Endothelial cell of umbilical vein (primary cell): ENCODE measurements around the gene S100A14. TPM values are rescaled to one million over a fixed set of nuclear protein-coding genes. Genes with fewer than 3 reads are reported as not detected.
"Not testable (repeated sequence)": the region's sequence is repeated elsewhere in the genome, so short reads cannot be mapped to it uniquely, and the experiment has no call there.

ENCODE experiments used
- BruUV-seq: library from RNA; stranded (reverse); fragments of 400-500 nt; replicated peaks from 2 replicates; lab custom pipeline; 2021; lab: Mats Ljungman, UMichigan
- CTCF ChIA-PET: fragments of 300-600, 350-600 bp; sonication (Branson Sonifier 250); formaldehyde crosslinking; loops from one replicate; lab custom pipeline; 2021; ENCODE audit warnings: antibody characterized with exemption, inconsistent platforms; lab: Charles Lee
- POLR2A ChIA-PET: fragments of 300-600, 350-600 bp; sonication (Branson Sonifier 250); formaldehyde crosslinking; loops from one replicate; lab custom pipeline; 2021; ENCODE audit warnings: antibody characterized with exemption, inconsistent platforms; lab: Charles Lee
- DNase-seq: peaks from one replicate; pipeline ENCODE4 v3.0.0-alpha.2; 2011; ENCODE audit warnings: low read depth, low spot score
- FAIRE-seq: peaks from 2 replicates; lab custom pipeline; 2011; peaks lifted over from hg19 to GRCh38; lab: Jason Lieb, UNC
- H2AFZ ChIP-seq: 2 replicates; pipeline ENCODE4 v1.6.0; 2012; ENCODE audit warnings: low read depth, low read length, control low read depth, inconsistent platforms
- H3K27ac ChIP-seq: 2 replicates; pipeline ENCODE4 v1.5.1; 2011; ENCODE audit warnings: low read depth, mild to moderate bottlenecking, control low read depth, low read length, moderate library complexity; ENCODE audit not compliant: insufficient read depth
- H3K27me3 ChIP-seq, 2 experiments: 2 replicates each; pipeline versions ENCODE4 v1.6.0 to v1.6.1; 2011; ENCODE audit warnings: low read length in 2 of 2, mixed read lengths in 1 of 2; ENCODE audit not compliant: control insufficient read depth in 2 of 2, insufficient read depth in 2 of 2
- H3K36me3 ChIP-seq, 2 experiments: 2 replicates in 1 of 2; 3 replicates in 1 of 2; pipeline ENCODE4 v1.5.1; 2011; ENCODE audit warnings: low read length in 2 of 2, mild to moderate bottlenecking in 1 of 2, moderate library complexity in 1 of 2; ENCODE audit not compliant: control insufficient read depth in 2 of 2, insufficient read depth in 2 of 2; ENCODE audit errors: extremely low read depth in 1 of 2
- H3K4me1 ChIP-seq: 3 replicates; pipeline ENCODE4 v1.5.1; 2011; ENCODE audit warnings: mild to moderate bottlenecking, low read length; ENCODE audit not compliant: control insufficient read depth, insufficient read depth; ENCODE audit errors: extremely low read depth
- H3K4me2 ChIP-seq: 2 replicates; pipeline ENCODE4 v1.6.1; 2011; ENCODE audit warnings: low read length, control low read depth, mixed read lengths; ENCODE audit not compliant: insufficient read depth
- H3K4me3 ChIP-seq, 3 experiments: fragments of 200-600 bp in 1 of 3; sonication (generic), shearing (Covaris generic) in 1 of 3; replicated peaks in 1 of 3; 2 replicates each; pipeline ENCODE4 v1.5.1; 2011 to 2016; ENCODE audit warnings: control low read depth in 3 of 3, low read length in 3 of 3, mild to moderate bottlenecking in 2 of 3, inconsistent platforms in 1 of 3, low read depth in 1 of 3, moderate library complexity in 1 of 3; ENCODE audit not compliant: insufficient read depth in 1 of 3
- H3K79me2 ChIP-seq: 2 replicates; pipeline ENCODE4 v1.6.0; 2012; ENCODE audit warnings: low read length, inconsistent platforms; ENCODE audit not compliant: control insufficient read depth, insufficient read depth
- H3K9ac ChIP-seq: replicated peaks from 2 replicates; pipeline ENCODE3; 2011; ENCODE audit warnings: low read length, control low read depth; ENCODE audit not compliant: insufficient read depth; ENCODE audit errors: extremely low read depth
- H3K9me1 ChIP-seq: replicated peaks from 3 replicates; pipeline ENCODE4 v1.6.0; 2011; ENCODE audit warnings: mild to moderate bottlenecking, low read length; ENCODE audit not compliant: control insufficient read depth, insufficient read depth; ENCODE audit errors: extremely low read depth
- H3K9me3 ChIP-seq: replicated peaks from 2 replicates; pipeline ENCODE4 v1.5.1; 2012; ENCODE audit warnings: low read length, inconsistent platforms; ENCODE audit not compliant: control insufficient read depth, insufficient read depth
- H4K20me1 ChIP-seq: replicated peaks from 2 replicates; pipeline ENCODE3; 2011; ENCODE audit warnings: mild to moderate bottlenecking, low read length; ENCODE audit not compliant: control insufficient read depth, insufficient read depth; ENCODE audit errors: extremely low read depth
- FOS ChIP-seq: IDR thresholded peaks from 2 replicates; pipeline ENCODE4 v1.6.1; 2011; ENCODE audit warnings: mild to moderate bottlenecking, low read length, moderate library complexity, borderline replicate concordance; ENCODE audit not compliant: insufficient read depth
- GATA2 ChIP-seq: IDR thresholded peaks from 2 replicates; pipeline ENCODE4 v1.7.0; 2011; ENCODE audit warnings: low read depth, mild to moderate bottlenecking, moderate library complexity, mixed read lengths, low read length; ENCODE audit not compliant: insufficient read length, insufficient read depth
- JUN ChIP-seq: IDR thresholded peaks from 2 replicates; pipeline ENCODE4 v1.6.1; 2011; ENCODE audit warnings: borderline replicate concordance, low read depth; ENCODE audit not compliant: insufficient read length, insufficient read depth
- POLR2A ChIP-seq: IDR thresholded peaks from 2 replicates; pipeline ENCODE4 v1.6.1; 2012; ENCODE audit warnings: low read depth, mild to moderate bottlenecking, control low read depth, low read length
- dilution Hi-C: fragments of 300-500 bp; cut with MboI; formaldehyde crosslinking; loops from one replicate; pipeline ENCODE4 v1.15.0; 2019; ENCODE audit warnings: low sequenced_read_pairs; ENCODE audit not compliant: extremely low pct_ligation_motif_present
- intact Hi-C: fragments of 100-400 bp; cut with micrococcal nuclease; formaldehyde crosslinking; loops from one replicate; pipeline ENCODE4 v1.10.0; 2022
- polyA plus RNA-seq, 4 experiments: library from polyadenylated mRNA; depleted of rRNA in 3 of 4; stranded (reverse) in 3 of 4; unstranded in 1 of 4; fragments of >200 nt; gene quantifications; 2 replicates each; pipeline versions ENCODE4 v1.2.1 to v1.2.3, GENCODE V29; 2011 to 2012; ENCODE audit warnings: missing spikeins in 1 of 4
- total RNA-seq: library from RNA; stranded (reverse); gene quantifications from 2 replicates; pipeline ENCODE4 v1.2.3, GENCODE V29; 2021
- TF ChIP-seq, protein P1 (sequence below): IDR thresholded peaks from 2 replicates; pipeline ENCODE4 v1.6.1; 2011; ENCODE audit not compliant: insufficient read depth, insufficient read length
- TF ChIP-seq, protein P2 (sequence below), 2 donors: IDR thresholded peaks; 1 replicate in 1 of 2; 2 replicates in 1 of 2; pipeline ENCODE4 v1.5.1; 2011; ENCODE audit warnings: low read length in 2 of 2, mild to moderate bottlenecking in 2 of 2, moderate library complexity in 2 of 2, control low read depth in 1 of 2, inconsistent platforms in 1 of 2, low read depth in 1 of 2; ENCODE audit not compliant: insufficient read depth in 1 of 2; ENCODE audit errors: extremely low read depth in 1 of 2

Gene S100A14
- total and polyA plus RNA-seq, 2 donors (not counting 3 experiments of a cell fraction or from before 2014, with no cell fraction given): 0.10 TPM; not detected in 1

DNA sequence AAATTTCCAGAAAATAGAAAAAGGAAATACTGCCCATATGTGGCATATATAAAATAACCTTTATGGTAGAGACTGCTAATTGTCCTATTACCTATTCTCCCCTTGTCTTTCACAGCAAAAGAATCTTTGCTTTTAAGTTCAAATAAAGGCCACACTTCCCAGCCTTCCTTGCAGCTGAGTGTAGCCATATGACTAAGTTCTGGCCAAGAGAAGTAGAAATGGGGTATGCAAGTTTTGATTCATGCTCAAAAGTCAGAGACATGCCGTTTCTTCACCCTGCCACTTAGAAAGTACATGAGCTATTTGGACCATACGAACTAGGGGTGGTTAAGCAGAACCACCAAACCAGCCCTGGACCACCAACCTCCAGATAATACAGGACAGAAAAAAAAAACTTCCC lies 32.1 kb downstream of the S100A14 start:
- intact Hi-C loops (no loop called here), dilution Hi-C loops (no loop called here)
- no peak for DNase-seq
- Histone ChIP-seq H3K4me1 (peaks cover 5% of the 10 kb centered on the region), H2AFZ (no peak overlapping the region), H3K27ac (no peak overlapping the region), H3K27me3 (no peaks in the 10 kb centered on the region), H3K9me3 (no peaks in the 10 kb centered on the region), H3K36me3 (no peaks in the 10 kb centered on the region), H3K79me2 (no peaks in the 10 kb centered on the region), H3K4me2 (no peak overlapping the region), H3K4me3 (no peak overlapping the region), H3K9ac (no peak overlapping the region), H4K20me1 (no peaks in the 10 kb centered on the region), H3K9me1 (no peaks in the 10 kb centered on the region)
- ChIA-PET CTCF (interaction anchor here (4.6 kb wide), 1 partner anchor 11 kb away, joined by 24 read pairs; no protein-coding TSS in a partner anchor), POLR2A (no interaction called here)
- TF ChIP-seq JUN (no peak), GATA2 (no peak), FOS (no peak), POLR2A (no peak)
- TF ChIP-seq, protein P1, sequence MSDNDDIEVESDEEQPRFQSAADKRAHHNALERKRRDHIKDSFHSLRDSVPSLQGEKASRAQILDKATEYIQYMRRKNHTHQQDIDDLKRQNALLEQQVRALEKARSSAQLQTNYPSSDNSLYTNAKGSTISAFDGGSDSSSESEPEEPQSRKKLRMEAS: no peak
- TF ChIP-seq, protein P2, sequence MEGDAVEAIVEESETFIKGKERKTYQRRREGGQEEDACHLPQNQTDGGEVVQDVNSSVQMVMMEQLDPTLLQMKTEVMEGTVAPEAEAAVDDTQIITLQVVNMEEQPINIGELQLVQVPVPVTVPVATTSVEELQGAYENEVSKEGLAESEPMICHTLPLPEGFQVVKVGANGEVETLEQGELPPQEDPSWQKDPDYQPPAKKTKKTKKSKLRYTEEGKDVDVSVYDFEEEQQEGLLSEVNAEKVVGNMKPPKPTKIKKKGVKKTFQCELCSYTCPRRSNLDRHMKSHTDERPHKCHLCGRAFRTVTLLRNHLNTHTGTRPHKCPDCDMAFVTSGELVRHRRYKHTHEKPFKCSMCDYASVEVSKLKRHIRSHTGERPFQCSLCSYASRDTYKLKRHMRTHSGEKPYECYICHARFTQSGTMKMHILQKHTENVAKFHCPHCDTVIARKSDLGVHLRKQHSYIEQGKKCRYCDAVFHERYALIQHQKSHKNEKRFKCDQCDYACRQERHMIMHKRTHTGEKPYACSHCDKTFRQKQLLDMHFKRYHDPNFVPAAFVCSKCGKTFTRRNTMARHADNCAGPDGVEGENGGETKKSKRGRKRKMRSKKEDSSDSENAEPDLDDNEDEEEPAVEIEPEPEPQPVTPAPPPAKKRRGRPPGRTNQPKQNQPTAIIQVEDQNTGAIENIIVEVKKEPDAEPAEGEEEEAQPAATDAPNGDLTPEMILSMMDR (IDR thresholded peaks at IDR 0.05; ENCODE audit: extremely low read depth in 1 of 2, insufficient read depth in 1 of 2, low read depth in 1 of 2, low read length in 2 of 2): no peak
- no peak for FAIRE-seq
- no TSS peak for BruUV-seq

DNA sequence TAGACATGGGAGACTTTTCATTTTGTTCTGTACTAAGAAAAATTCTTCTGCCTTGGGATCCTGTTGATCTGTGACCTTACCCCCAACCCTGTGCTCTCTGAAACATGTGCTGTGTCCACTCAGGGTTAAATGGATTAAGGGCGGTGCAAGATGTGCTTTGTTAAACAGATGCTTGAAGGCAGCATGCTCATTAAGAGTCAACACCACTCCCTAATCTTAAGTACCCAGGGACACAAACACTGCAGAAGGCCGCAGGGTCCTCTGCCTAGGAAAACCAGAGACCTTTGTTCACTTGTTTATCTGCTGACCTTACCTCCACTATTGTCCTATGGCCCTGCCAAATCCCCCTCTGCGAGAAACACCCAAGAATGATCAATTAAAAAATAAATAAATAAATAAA lies 32.6 kb downstream of the S100A14 start:
- H3K79me2 ChIP-seq, H3K4me2 ChIP-seq, intact Hi-C loops, H4K20me1 ChIP-seq, BruUV-seq, POLR2A ChIA-PET, H3K4me3 ChIP-seq, H3K27ac ChIP-seq, CTCF ChIA-PET, H2AFZ ChIP-seq, H3K9me1 ChIP-seq, DNase-seq, H3K9ac ChIP-seq, H3K9me3 ChIP-seq, dilution Hi-C loops, H3K4me1 ChIP-seq, H3K36me3 ChIP-seq, H3K27me3 ChIP-seq, FAIRE-seq: not testable (repeated sequence)

DNA sequence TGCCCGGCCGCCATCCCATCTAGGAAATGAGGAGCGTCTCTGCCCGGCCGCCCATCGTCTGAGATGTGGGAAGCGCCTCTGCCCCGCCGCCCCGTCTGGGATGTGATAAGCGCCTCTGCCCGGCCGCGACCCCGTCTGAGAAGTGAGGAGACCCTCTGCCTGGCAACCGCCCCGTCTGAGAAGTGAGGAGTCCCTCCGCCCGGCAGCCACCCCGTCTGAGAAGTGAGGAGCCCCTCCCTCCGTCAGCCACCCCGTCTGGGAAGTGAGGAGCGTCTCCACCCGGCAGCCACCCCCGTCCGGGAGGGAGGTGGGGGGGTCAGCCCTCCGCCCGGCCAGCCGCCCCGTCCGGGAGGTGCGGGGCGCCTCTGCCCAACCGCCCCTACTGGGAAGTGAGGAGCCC lies 33.3 kb downstream of the S100A14 start:
- H2AFZ ChIP-seq, H3K4me2 ChIP-seq, BruUV-seq, dilution Hi-C loops, FAIRE-seq, H3K4me3 ChIP-seq, H3K4me1 ChIP-seq, H3K27ac ChIP-seq, H3K36me3 ChIP-seq, H3K27me3 ChIP-seq, H3K79me2 ChIP-seq, H4K20me1 ChIP-seq, H3K9me3 ChIP-seq, intact Hi-C loops, H3K9me1 ChIP-seq, DNase-seq, H3K9ac ChIP-seq, POLR2A ChIA-PET: not testable (repeated sequence)
- CTCF ChIA-PET: interaction anchor here (1.3 to 2.0 kb wide), 2 partner anchors 10 to 45 kb away, joined by 4 to 18 read pairs; partner anchors contain the start of gene S100A13
